Glutamatergic neuron (in vitro differentiated cells): ENCODE measurements around the gene GNAL. TPM values are rescaled to one million over a fixed set of nuclear protein-coding genes. Genes with fewer than 3 reads are reported as not detected.
"Not testable (repeated sequence)": the region's sequence is repeated elsewhere in the genome, so short reads cannot be mapped to it uniquely, and the experiment has no call there.

Experiments used
- DNase-seq: peaks from one replicate; pipeline ENCODE4 v3.0.0; 2022
- H3K27ac Mint-ChIP-seq: one replicate; pipeline ENCODE4 v1.8.0; 2020; ENCODE audit warnings: mild to moderate bottlenecking, mixed read lengths, inconsistent platforms; ENCODE audit not compliant: unreplicated experiment
- H3K27me3 Mint-ChIP-seq: one replicate; pipeline ENCODE4 v1.8.0; 2020; ENCODE audit warnings: mild to moderate bottlenecking, moderate library complexity, mixed read lengths, inconsistent platforms; ENCODE audit not compliant: unreplicated experiment
- H3K36me3 Mint-ChIP-seq: one replicate; pipeline ENCODE4 v1.8.0; 2020; ENCODE audit warnings: mild to moderate bottlenecking, mixed read lengths, inconsistent platforms; ENCODE audit not compliant: unreplicated experiment
- H3K4me1 Mint-ChIP-seq: one replicate; pipeline ENCODE4 v1.8.0; 2020; ENCODE audit warnings: mild to moderate bottlenecking, low read depth, mixed read lengths, inconsistent platforms; ENCODE audit not compliant: unreplicated experiment
- H3K4me3 Mint-ChIP-seq: one replicate; pipeline ENCODE4 v1.8.0; 2020; ENCODE audit warnings: mild to moderate bottlenecking, mixed read lengths, inconsistent platforms; ENCODE audit not compliant: unreplicated experiment
- H3K9me3 Mint-ChIP-seq: one replicate; pipeline ENCODE4 v1.8.0; 2020; ENCODE audit warnings: mild to moderate bottlenecking, moderate library complexity, mixed read lengths, inconsistent platforms; ENCODE audit not compliant: unreplicated experiment
- CTCF ChIP-seq: fragments of 200-600 bp; sonication (generic); IDR thresholded peaks from one replicate; pipeline ENCODE4 v1.5.0; 2021; ENCODE audit not compliant: partially characterized antibody, unreplicated experiment
- total RNA-seq: library from RNA; stranded (reverse); fragmentation: NEBNext Ultra II Directional; extraction: Animal tissue kit (Norgen Biotek cat#: 25700); gene quantifications from one replicate; pipeline ENCODE4 v1.2.1, GENCODE V29; 2021; ENCODE audit not compliant: unreplicated experiment

GNAL gene
- total RNA-seq, 1 donor from 2014 or later = 52.5 TPM

GRCh38 chr18:11700876-11701275 is 11.8 kb downstream of the GNAL start:
- peaks cover 36% of the 10 kb centered on the region for H3K4me1 Mint-ChIP-seq
- H3K27me3 Mint-ChIP-seq = peaks cover 2% of the 10 kb centered on the region
- H3K36me3 Mint-ChIP-seq = no peaks in the 10 kb centered on the region
- TF ChIP-seq CTCF = no peak
- no peak for DNase-seq
- peak overlapping the region; percentile 91 for H3K27ac Mint-ChIP-seq
- H3K4me3 Mint-ChIP-seq = peak overlapping the region; percentile 52
- H3K9me3 Mint-ChIP-seq = peaks cover 9% of the 10 kb centered on the region

- peaks cover 22% of the 10 kb centered on the region for H3K36me3 Mint-ChIP-seq
- no peak overlapping the region for H3K4me3 Mint-ChIP-seq
- H3K4me1 Mint-ChIP-seq = peaks cover 16% of the 10 kb centered on the region
- TF ChIP-seq CTCF = no peak
- no peak overlapping the region for H3K27ac Mint-ChIP-seq
- peaks cover 12% of the 10 kb centered on the region for H3K9me3 Mint-ChIP-seq
- peaks cover 5% of the 10 kb centered on the region for H3K27me3 Mint-ChIP-seq
- DNase-seq = no peak
Observed at GRCh38 chr18:11710578-11710977, 21.5 kb downstream of the GNAL start.

GRCh38 chr18:11713756-11714155 is 24.7 kb downstream of the GNAL start:
- peaks cover 11% of the 10 kb centered on the region for H3K9me3 Mint-ChIP-seq

GRCh38 chr18:11714244-11714918 is 25.3 kb downstream of the GNAL start:
- Mint-ChIP-seq H3K36me3 (peaks cover 19% of the 10 kb centered on the region), H3K27ac (no peak overlapping the region), H3K4me1 (peaks cover 24% of the 10 kb centered on the region), H3K9me3 (peaks cover 12% of the 10 kb centered on the region), H3K27me3 (peaks cover 4% of the 10 kb centered on the region), H3K4me3 (no peak overlapping the region)
- DNase-seq = no peak
- TF ChIP-seq CTCF = no peak

More at GRCh38 chr18:11713756-11714155, 24.7 kb downstream of the GNAL start:
- peak overlapping the region; percentile 67 for H3K27ac Mint-ChIP-seq
- no peak for TF ChIP-seq CTCF
- peaks cover 4% of the 10 kb centered on the region for H3K27me3 Mint-ChIP-seq
- H3K4me3 Mint-ChIP-seq = no peak overlapping the region
- no peak for DNase-seq
- H3K4me1 Mint-ChIP-seq = peaks cover 19% of the 10 kb centered on the region
- peaks cover 25% of the 10 kb centered on the region for H3K36me3 Mint-ChIP-seq

GRCh38 chr18:11716767-11717315 is 27.8 kb downstream of the GNAL start:
- Mint-ChIP-seq H3K4me1 (peaks cover 37% of the 10 kb centered on the region), H3K9me3 (peaks cover 14% of the 10 kb centered on the region)
- H3K36me3 Mint-ChIP-seq, H3K27me3 Mint-ChIP-seq, DNase-seq, H3K4me3 Mint-ChIP-seq, H3K27ac Mint-ChIP-seq: not testable (repeated sequence)
